Activated T-helper 17 cell treated with anti-CD3 and anti-CD28 coated beads, Interleukin-2, amount 50 U/mL, for 72 hours (primary cell): ENCODE results near the gene ABHD1. TPM values are rescaled to one million over a fixed set of nuclear protein-coding genes. Genes with fewer than 3 reads are reported as not detected.
"Not testable (repeated sequence)": the region's sequence is repeated elsewhere in the genome, so short reads cannot be mapped to it uniquely, and the experiment has no call there.

ENCODE experiments used
- ATAC-seq: fragments of 150-1000 bp; cut with Tn5 transposase; replicated peaks from 2 replicates; pipeline ENCODE4 v1.10.0; 2021; ENCODE audit warnings: mild to moderate bottlenecking, moderate library complexity
- H3K27ac Mint-ChIP-seq: one replicate; pipeline ENCODE4 v1.8.0; 2022; ENCODE audit warnings: mixed read lengths
- H3K27me3 Mint-ChIP-seq: one replicate; pipeline ENCODE4 v1.8.0; 2022; ENCODE audit warnings: mixed read lengths
- H3K36me3 Mint-ChIP-seq: one replicate; pipeline ENCODE4 v1.8.0; 2022; ENCODE audit warnings: low read depth, mild to moderate bottlenecking, mixed read lengths
- H3K4me1 Mint-ChIP-seq: one replicate; pipeline ENCODE4 v1.8.0; 2022; ENCODE audit warnings: mixed read lengths
- H3K4me3 Mint-ChIP-seq: one replicate; pipeline ENCODE4 v1.8.0; 2022; ENCODE audit warnings: mild to moderate bottlenecking, mixed read lengths
- H3K9me3 Mint-ChIP-seq: one replicate; pipeline ENCODE4 v1.8.0; 2022; ENCODE audit warnings: mixed read lengths
- total RNA-seq, 2 donors: library from RNA; stranded (reverse); gene quantifications; one replicate each; pipeline ENCODE4 v1.2.3, GENCODE V29; 2022

Gene ABHD1
- total RNA-seq: under 1 TPM; 0.17 to 0.40 TPM

- Mint-ChIP-seq H3K27me3 (peaks cover 10% of the 10 kb centered on the region), H3K27ac (peak within 1 kb of the TSS; percentile 70), H3K9me3 (no peaks in the 10 kb centered on the region), H3K4me1 (peaks cover 5% of the 10 kb centered on the region), H3K36me3 (no peaks in the 10 kb centered on the region), H3K4me3 (peak within 1 kb of the TSS; percentile 87)
- peak; percentile 93 for ATAC-seq
These were observed at the start of gene ABHD1 for GRCh38 chr2:27123302-27124150. ABHD1 (plus strand) TSS chr2:27123815; CDS start chr2:27123949, 134 bp downstream.

DNA sequence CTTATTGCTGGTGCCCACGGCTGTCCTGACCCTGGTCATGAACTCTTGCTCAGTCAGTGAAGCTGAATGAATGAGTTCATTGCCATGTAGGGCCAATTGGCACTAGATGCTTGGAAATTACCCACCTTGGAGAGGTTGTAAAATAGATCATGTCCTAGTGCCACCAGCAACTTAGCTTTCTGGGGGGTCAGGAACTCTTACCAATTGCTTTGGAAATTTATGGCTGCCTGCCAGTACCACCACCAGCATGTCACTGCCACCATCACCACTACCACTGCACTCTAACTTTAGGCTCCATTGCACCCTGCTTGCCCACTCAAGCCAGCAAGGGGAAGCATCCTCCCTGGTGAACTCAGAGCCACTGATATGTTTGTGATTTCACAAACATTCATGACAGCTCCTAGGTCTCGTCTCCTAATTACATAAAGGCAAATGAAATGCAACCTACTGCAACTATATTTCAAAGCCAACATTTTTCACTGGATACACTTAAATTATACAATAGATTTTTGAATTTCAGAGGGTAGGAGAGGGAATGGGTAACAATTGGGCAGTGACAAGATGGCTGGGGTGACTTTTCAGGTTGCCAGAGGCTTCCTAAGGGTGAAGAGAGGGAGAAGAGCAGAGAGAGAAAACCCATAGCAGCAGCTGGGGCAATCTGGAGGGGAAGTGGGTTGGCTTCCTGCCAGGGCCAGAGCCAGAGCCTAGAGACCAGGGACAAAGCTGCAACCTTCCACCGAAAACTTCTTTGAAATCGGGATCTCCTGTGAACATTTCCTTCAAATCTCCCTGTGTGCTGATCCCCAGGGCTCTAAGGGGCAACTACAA is 48.7 kb upstream of the ABHD1 start:
- Mint-ChIP-seq H3K4me3 (peak overlapping the region; percentile 11), H3K4me1 (peaks cover 22% of the 10 kb centered on the region), H3K27ac (peak overlapping the region; percentile 20), H3K36me3 (peaks cover 14% of the 10 kb centered on the region), H3K27me3 (no peaks in the 10 kb centered on the region), H3K9me3 (no peaks in the 10 kb centered on the region)
- no peak for ATAC-seq

DNA sequence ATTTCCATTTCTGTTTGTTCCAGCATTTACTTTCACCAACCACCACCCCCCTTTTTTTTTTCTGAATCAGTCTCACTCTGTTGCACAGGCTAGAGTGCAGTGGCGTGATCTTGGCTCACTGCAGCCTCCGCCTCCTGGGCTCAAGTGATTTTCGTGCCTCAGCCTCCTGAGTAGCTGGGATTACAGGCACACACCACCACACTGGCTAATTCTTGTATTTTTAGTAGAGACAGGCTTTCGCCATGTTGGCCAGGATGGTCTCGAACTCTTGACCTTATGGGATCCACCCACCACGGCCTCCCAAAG is 48.1 kb upstream of the ABHD1 start:
- H3K4me3 Mint-ChIP-seq: peak overlapping the region; percentile 11
- H3K9me3 Mint-ChIP-seq, H3K36me3 Mint-ChIP-seq, ATAC-seq, H3K27me3 Mint-ChIP-seq: not testable (repeated sequence)
- peak overlapping the region; percentile 20 for H3K27ac Mint-ChIP-seq
- H3K4me1 Mint-ChIP-seq: peaks cover 22% of the 10 kb centered on the region

DNA sequence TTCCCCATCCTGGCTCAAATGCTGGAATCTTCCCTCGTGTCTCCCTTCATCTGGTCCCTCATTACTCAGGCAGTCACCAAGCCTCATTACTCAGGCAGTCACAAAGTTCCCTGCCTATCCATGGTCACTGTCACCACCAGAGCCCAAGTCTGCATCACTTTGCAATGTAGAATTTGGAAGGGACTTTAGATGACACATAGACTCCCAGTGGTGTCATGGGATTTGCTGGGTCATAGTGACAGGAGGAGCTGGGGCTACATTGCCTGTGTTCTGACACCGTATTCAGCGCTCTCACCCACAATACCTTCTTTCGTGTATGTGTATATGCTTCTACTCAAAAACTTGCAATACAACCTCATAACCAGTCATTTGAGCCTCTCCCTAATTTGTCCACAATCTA is 47.3 kb upstream of the ABHD1 start:
- H3K27ac Mint-ChIP-seq: peak overlapping the region; percentile 29
- no peaks in the 10 kb centered on the region for H3K27me3 Mint-ChIP-seq
- no peak for ATAC-seq
- H3K4me1 Mint-ChIP-seq: peaks cover 28% of the 10 kb centered on the region
- peaks cover under 1% of the 10 kb centered on the region for H3K36me3 Mint-ChIP-seq
- H3K4me3 Mint-ChIP-seq: peak overlapping the region; percentile 17
- no peaks in the 10 kb centered on the region for H3K9me3 Mint-ChIP-seq

DNA sequence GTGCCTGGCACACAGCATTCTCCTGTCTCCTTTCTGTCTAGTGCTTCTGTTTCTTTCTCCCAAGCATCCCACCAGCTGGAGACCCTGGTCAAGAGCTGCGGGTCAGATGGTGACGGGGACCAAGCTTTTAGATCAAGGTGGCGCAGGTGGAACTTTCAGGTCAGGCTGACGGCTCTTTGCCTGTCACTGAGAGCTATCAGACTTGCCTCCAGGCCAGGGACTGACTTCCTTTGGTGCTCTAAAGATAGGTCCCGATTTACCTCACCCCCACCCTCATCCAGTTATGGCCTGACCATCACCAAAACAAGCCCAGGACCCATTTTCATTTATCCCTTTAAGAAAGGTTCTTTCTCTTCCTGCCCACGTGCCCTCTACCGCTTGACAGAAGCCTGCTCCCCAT is 46.4 kb upstream of the ABHD1 start:
- no peaks in the 10 kb centered on the region for H3K36me3 Mint-ChIP-seq
- no peaks in the 10 kb centered on the region for H3K27me3 Mint-ChIP-seq
- H3K4me3 Mint-ChIP-seq: no peak overlapping the region
- ATAC-seq: no peak
- peak overlapping the region; percentile 53 for H3K27ac Mint-ChIP-seq
- peaks cover 30% of the 10 kb centered on the region for H3K4me1 Mint-ChIP-seq
- H3K9me3 Mint-ChIP-seq: no peaks in the 10 kb centered on the region

GRCh38 chr2:27078267-27079194 is 45.1 kb upstream of the ABHD1 start, which contains the start of gene EMILIN1:
EMILIN1 (plus strand) TSS chr2:27078615; CDS start chr2:27079066, 451 bp downstream.
- no peak for ATAC-seq
- no peaks in the 10 kb centered on the region for H3K27me3 Mint-ChIP-seq
- no peaks in the 10 kb centered on the region for H3K36me3 Mint-ChIP-seq
- H3K9me3 Mint-ChIP-seq: no peaks in the 10 kb centered on the region
- peak within 1 kb of the TSS; percentile 54 for H3K27ac Mint-ChIP-seq
- H3K4me1 Mint-ChIP-seq: peaks cover 28% of the 10 kb centered on the region
- no peak within 1 kb of the TSS for H3K4me3 Mint-ChIP-seq

DNA sequence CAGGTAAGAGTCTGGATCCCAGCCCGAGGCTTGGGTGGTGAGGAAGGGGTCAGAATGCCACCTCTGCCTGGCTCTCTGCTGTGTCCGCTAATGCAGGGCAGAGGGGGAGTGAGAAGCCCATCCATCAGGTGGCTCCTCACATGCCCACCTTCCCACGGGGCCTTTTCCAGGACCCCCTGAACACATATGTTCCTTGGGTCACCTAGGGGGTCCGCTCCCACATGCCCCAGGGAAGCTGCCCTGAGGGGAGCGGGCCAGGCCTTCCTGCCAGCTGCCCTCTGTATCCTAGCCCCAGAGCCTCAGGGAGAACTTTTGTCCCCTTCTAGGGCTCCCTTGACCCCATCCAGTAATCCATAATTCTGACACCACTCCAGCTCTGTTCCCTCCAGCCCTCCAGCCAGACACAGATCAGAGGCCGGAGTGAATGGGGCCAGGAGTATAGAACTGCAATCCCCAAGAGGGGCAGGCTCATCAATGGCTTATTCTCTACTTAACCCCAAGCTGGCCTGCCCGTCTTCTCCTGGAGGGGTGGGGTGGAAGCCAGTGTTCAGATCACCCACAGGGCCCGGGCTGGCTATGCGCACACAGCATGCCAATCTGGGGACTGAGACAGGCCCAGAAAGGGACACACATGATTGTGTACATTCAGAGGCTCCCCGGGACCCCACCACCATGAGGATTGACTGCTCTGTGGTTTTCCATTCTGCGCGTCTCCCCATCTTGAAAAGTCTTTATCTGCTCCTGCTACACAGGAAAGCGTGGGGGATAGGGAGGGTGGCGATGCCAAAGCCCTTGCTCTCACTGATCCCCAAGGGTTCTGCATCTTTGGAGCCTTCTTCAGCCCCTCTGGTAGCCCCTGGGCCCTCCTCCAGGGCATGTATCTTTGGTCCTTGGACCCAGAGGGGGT is 44.1 kb upstream of the ABHD1 start:
- no peak for ATAC-seq
- peak overlapping the region; percentile 89 for H3K27ac Mint-ChIP-seq
- no peaks in the 10 kb centered on the region for H3K9me3 Mint-ChIP-seq
- no peaks in the 10 kb centered on the region for H3K36me3 Mint-ChIP-seq
- no peaks in the 10 kb centered on the region for H3K27me3 Mint-ChIP-seq
- H3K4me1 Mint-ChIP-seq: peaks cover 23% of the 10 kb centered on the region
- peak overlapping the region; percentile 73 for H3K4me3 Mint-ChIP-seq

GRCh38 chr2:27080140-27080469 is 43.5 kb upstream of the ABHD1 start:
- no peak for ATAC-seq
- no peaks in the 10 kb centered on the region for H3K9me3 Mint-ChIP-seq
- H3K36me3 Mint-ChIP-seq: no peaks in the 10 kb centered on the region
- no peaks in the 10 kb centered on the region for H3K27me3 Mint-ChIP-seq
- peak overlapping the region; percentile 73 for H3K4me3 Mint-ChIP-seq
- H3K4me1 Mint-ChIP-seq: peaks cover 17% of the 10 kb centered on the region
- H3K27ac Mint-ChIP-seq: peak overlapping the region; percentile 89

DNA sequence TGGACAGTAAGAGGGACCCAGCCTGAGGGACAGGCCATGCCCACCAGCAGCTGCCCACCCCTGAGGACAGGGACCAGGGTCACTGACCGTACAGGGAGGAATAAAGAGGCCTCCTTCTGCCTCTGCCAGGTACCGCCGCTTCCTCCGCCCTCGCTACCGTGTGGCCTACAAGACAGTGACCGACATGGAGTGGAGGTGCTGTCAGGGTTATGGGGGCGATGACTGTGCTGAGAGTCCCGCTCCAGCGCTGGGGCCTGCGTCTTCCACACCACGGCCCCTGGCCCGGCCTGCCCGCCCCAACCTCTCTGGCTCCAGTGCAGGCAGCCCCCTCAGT is 43.0 kb upstream of the ABHD1 start:
- peak overlapping the region; percentile 89 for H3K27ac Mint-ChIP-seq
- no peaks in the 10 kb centered on the region for H3K27me3 Mint-ChIP-seq
- no peaks in the 10 kb centered on the region for H3K36me3 Mint-ChIP-seq
- H3K4me1 Mint-ChIP-seq: peaks cover 15% of the 10 kb centered on the region
- H3K4me3 Mint-ChIP-seq: peak overlapping the region; percentile 73
- no peaks in the 10 kb centered on the region for H3K9me3 Mint-ChIP-seq
- ATAC-seq: no peak

DNA sequence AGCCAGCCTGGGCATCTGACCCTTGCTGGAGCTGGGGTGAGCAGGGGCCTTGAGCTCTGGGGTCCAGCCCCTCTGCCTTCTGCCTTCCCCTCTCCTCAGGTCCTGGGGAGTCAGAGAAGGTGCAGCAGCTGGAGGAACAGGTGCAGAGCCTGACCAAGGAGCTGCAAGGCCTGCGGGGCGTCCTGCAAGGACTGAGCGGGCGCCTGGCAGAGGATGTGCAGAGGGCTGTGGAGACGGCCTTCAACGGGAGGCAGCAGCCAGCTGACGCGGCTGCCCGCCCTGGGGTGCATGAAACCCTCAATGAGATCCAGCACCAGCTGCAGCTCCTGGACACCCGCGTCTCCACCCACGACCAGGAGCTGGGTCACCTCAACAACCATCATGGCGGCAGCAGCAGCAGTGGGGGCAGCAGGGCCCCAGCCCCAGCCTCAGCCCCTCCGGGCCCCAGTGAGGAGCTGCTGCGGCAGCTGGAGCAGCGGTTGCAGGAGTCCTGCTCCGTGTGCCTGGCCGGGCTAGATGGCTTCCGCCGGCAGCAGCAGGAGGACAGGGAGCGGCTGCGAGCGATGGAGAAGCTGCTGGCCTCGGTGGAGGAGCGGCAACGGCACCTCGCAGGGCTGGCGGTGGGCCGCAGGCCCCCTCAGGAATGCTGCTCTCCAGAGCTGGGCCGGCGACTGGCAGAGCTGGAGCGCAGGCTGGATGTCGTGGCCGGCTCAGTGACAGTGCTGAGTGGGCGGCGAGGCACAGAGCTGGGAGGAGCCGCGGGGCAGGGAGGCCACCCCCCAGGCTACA is 41.4 kb upstream of the ABHD1 start:
- Mint-ChIP-seq H3K27ac (peak overlapping the region; percentile 89), H3K4me1 (peaks cover 11% of the 10 kb centered on the region), H3K36me3 (no peaks in the 10 kb centered on the region), H3K4me3 (peak overlapping the region; percentile 73), H3K9me3 (no peaks in the 10 kb centered on the region), H3K27me3 (no peaks in the 10 kb centered on the region)
- no peak for ATAC-seq

DNA sequence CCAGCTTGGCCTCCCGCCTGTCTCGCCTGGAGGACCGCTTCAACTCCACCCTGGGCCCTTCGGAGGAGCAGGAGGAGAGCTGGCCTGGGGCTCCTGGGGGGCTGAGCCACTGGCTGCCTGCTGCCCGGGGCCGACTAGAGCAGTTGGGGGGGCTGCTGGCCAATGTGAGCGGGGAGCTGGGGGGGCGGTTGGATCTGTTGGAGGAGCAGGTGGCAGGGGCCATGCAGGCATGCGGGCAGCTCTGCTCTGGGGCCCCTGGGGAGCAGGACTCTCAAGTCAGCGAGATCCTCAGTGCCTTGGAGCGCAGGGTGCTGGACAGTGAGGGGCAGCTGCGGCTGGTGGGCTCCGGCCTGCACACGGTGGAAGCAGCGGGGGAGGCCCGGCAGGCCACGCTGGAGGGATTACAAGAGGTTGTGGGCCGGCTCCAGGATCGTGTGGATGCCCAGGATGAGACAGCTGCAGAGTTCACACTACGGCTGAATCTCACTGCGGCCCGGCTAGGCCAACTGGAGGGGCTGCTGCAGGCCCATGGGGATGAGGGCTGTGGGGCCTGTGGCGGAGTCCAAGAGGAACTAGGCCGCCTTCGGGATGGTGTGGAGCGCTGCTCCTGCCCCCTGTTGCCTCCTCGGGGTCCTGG is 40.7 kb upstream of the ABHD1 start:
- Mint-ChIP-seq H3K36me3 (no peaks in the 10 kb centered on the region), H3K4me1 (peaks cover 11% of the 10 kb centered on the region), H3K27ac (no peak overlapping the region), H3K27me3 (no peaks in the 10 kb centered on the region), H3K4me3 (no peak overlapping the region), H3K9me3 (no peaks in the 10 kb centered on the region)
- no peak for ATAC-seq

GRCh38 chr2:27083410-27084296 is 40.0 kb upstream of the ABHD1 start:
- H3K27ac Mint-ChIP-seq: no peak overlapping the region
- no peaks in the 10 kb centered on the region for H3K36me3 Mint-ChIP-seq
- H3K27me3 Mint-ChIP-seq: no peaks in the 10 kb centered on the region
- no peak for ATAC-seq
- H3K4me3 Mint-ChIP-seq: no peak overlapping the region
- H3K4me1 Mint-ChIP-seq: peaks cover 11% of the 10 kb centered on the region
- H3K9me3 Mint-ChIP-seq: no peaks in the 10 kb centered on the region
